ENCODE measurements around the gene ZNF45. TPM values are rescaled to one million over a fixed set of nuclear protein-coding genes. Genes with fewer than 3 reads are reported as not detected.

The ZNF45 gene
- total RNA-seq, 1 experiment from 2014 or later: 22.1 TPM

GRCh38 chr19:43908659-43909058 lies 26.4 kb downstream of the ZNF45 start:
- TF ChIP-seq CTCF (conservative IDR thresholded peaks at IDR 0.05; ENCODE audit: low read depth, low read length) (no peak), EZH2 (IDR thresholded peaks at IDR 0.05; ENCODE audit: borderline replicate concordance, low read depth, low read length, poor library complexity, severe bottlenecking) (no peak)
- intact Hi-C loops (cut with micrococcal nuclease; ENCODE audit: unreplicated experiment): no loop called here

GRCh38 chr19:43906774-43907173 lies 28.3 kb downstream of the ZNF45 start:
- H3K27me3 ChIP-seq (replicated peaks; ENCODE audit: insufficient read depth, low read depth, low read length, poor library complexity): no peaks in the 10 kb centered on the region
- H3K9me3 ChIP-seq (ENCODE audit: low read depth, low read length, poor library complexity, severe bottlenecking): peaks cover 20% of the 10 kb centered on the region
- no peak overlapping the region for H3K27ac ChIP-seq (ENCODE audit: low read depth, low read length, poor library complexity, severe bottlenecking)
- H3K4me1 ChIP-seq (ENCODE audit: insufficient read depth, low read length, poor library complexity, severe bottlenecking): no peaks in the 10 kb centered on the region
- POLR2A ChIA-PET (ENCODE audit: low non-redundant PET): no interaction called here
- no peak for TF ChIP-seq EZH2 (IDR thresholded peaks at IDR 0.05; ENCODE audit: borderline replicate concordance, low read depth, low read length, poor library complexity, severe bottlenecking)
- no peak for TF ChIP-seq CTCF (conservative IDR thresholded peaks at IDR 0.05; ENCODE audit: low read depth, low read length)
- DNase-seq (ENCODE audit: low spot score): no peak
- BruUV-seq (replicated peaks): no TSS peak
- intact Hi-C loops (cut with micrococcal nuclease; ENCODE audit: unreplicated experiment): no loop called here
- H3K36me3 ChIP-seq (ENCODE audit: insufficient read depth, low read length, poor library complexity, severe bottlenecking): no peaks in the 10 kb centered on the region
- no peak overlapping the region for H3K4me3 ChIP-seq (ENCODE audit: low read depth, low read length, poor library complexity, severe bottlenecking)
- CTCF ChIA-PET: no interaction called here

More at GRCh38 chr19:43908659-43909058, 26.4 kb downstream of the ZNF45 start:
- no peaks in the 10 kb centered on the region for H3K27me3 ChIP-seq (replicated peaks; ENCODE audit: insufficient read depth, low read depth, low read length, poor library complexity)
- POLR2A ChIA-PET (ENCODE audit: low non-redundant PET): no interaction called here
- CTCF ChIA-PET: no interaction called here
- H3K9me3 ChIP-seq (ENCODE audit: low read depth, low read length, poor library complexity, severe bottlenecking): peaks cover 36% of the 10 kb centered on the region
- H3K4me1 ChIP-seq (ENCODE audit: insufficient read depth, low read length, poor library complexity, severe bottlenecking): no peaks in the 10 kb centered on the region
- H3K36me3 ChIP-seq (ENCODE audit: insufficient read depth, low read length, poor library complexity, severe bottlenecking): peaks cover 12% of the 10 kb centered on the region
- H3K4me3 ChIP-seq (ENCODE audit: low read depth, low read length, poor library complexity, severe bottlenecking): no peak overlapping the region
- H3K27ac ChIP-seq (ENCODE audit: low read depth, low read length, poor library complexity, severe bottlenecking): no peak overlapping the region
- no TSS peak for BruUV-seq (replicated peaks)
- DNase-seq (ENCODE audit: low spot score): no peak

- no peaks in the 10 kb centered on the region for H3K27me3 ChIP-seq (replicated peaks; ENCODE audit: insufficient read depth, low read depth, low read length, poor library complexity)
- peaks cover 12% of the 10 kb centered on the region for H3K9me3 ChIP-seq (ENCODE audit: low read depth, low read length, poor library complexity, severe bottlenecking)
- H3K4me3 ChIP-seq (ENCODE audit: low read depth, low read length, poor library complexity, severe bottlenecking): no peak overlapping the region
- no peaks in the 10 kb centered on the region for H3K4me1 ChIP-seq (ENCODE audit: insufficient read depth, low read length, poor library complexity, severe bottlenecking)
- no peak for TF ChIP-seq EZH2 (IDR thresholded peaks at IDR 0.05; ENCODE audit: borderline replicate concordance, low read depth, low read length, poor library complexity, severe bottlenecking)
- intact Hi-C loops (cut with micrococcal nuclease; ENCODE audit: unreplicated experiment): no loop called here
- no TSS peak for BruUV-seq (replicated peaks)
- CTCF ChIA-PET: no interaction called here
- no peak for DNase-seq (ENCODE audit: low spot score)
- no peak overlapping the region for H3K27ac ChIP-seq (ENCODE audit: low read depth, low read length, poor library complexity, severe bottlenecking)
- POLR2A ChIA-PET (ENCODE audit: low non-redundant PET): no interaction called here
- no peaks in the 10 kb centered on the region for H3K36me3 ChIP-seq (ENCODE audit: insufficient read depth, low read length, poor library complexity, severe bottlenecking)
Observed at GRCh38 chr19:43905897-43906296, 29.2 kb downstream of the ZNF45 start.

- intact Hi-C loops (cut with micrococcal nuclease; ENCODE audit: unreplicated experiment): no loop called here
- no peak for TF ChIP-seq CTCF (conservative IDR thresholded peaks at IDR 0.05; ENCODE audit: low read depth, low read length)
- no peak for TF ChIP-seq EZH2 (IDR thresholded peaks at IDR 0.05; ENCODE audit: borderline replicate concordance, low read depth, low read length, poor library complexity, severe bottlenecking)
- H3K36me3 ChIP-seq (ENCODE audit: insufficient read depth, low read length, poor library complexity, severe bottlenecking): no peaks in the 10 kb centered on the region
- H3K27ac ChIP-seq (ENCODE audit: low read depth, low read length, poor library complexity, severe bottlenecking): no peak overlapping the region
- CTCF ChIA-PET: no interaction called here
- no peak overlapping the region for H3K4me3 ChIP-seq (ENCODE audit: low read depth, low read length, poor library complexity, severe bottlenecking)
- POLR2A ChIA-PET (ENCODE audit: low non-redundant PET): no interaction called here
- DNase-seq (ENCODE audit: low spot score): no peak
- H3K9me3 ChIP-seq (ENCODE audit: low read depth, low read length, poor library complexity, severe bottlenecking): peaks cover 3% of the 10 kb centered on the region
- no TSS peak for BruUV-seq (replicated peaks)
- no peaks in the 10 kb centered on the region for H3K27me3 ChIP-seq (replicated peaks; ENCODE audit: insufficient read depth, low read depth, low read length, poor library complexity)
- H3K4me1 ChIP-seq (ENCODE audit: insufficient read depth, low read length, poor library complexity, severe bottlenecking): no peaks in the 10 kb centered on the region
Observed at GRCh38 chr19:43902399-43902798, 32.7 kb downstream of the ZNF45 start.

All from A673 (cell line).